ENCODE data around the gene MPDZ.

The MPDZ gene

DNA sequence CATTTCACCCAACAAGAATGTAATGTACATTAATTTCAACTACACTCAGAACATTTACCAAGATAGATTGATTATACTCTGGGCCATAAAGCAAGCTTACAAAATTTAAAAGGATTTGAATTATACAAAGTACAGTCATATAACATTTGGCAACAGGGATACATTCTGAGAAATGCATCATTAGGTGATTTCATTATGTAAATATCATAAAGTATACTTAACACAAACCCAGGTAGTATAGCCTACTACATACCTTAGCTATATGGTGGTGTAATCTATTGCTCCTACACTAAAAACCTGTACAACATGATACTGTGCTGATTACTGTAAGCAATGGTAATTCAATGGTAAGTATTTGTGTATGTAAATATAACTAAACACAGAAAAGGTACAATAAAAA, 202.9 kb downstream of the MPDZ start:
- no peak for DNase-seq

DNA sequence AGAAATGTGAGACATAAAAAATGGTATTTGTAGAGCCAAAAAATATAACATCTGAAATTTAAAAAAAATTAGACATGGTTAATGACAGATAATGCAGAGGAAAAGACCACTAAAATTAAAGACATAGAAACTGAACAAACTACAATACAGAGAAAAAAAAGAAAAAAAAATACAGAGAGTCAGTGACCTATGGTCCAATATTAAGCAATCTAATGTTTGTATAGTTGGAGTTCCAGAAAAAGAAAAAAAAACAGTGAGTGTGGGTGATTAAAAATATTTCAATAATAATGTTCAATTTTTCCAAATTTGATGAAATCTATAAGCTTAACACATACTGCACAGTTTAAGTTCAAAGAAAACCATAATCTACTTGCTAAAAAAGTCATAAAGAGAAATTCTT, 207.6 kb downstream of the MPDZ start:
- no peak for DNase-seq

DNA sequence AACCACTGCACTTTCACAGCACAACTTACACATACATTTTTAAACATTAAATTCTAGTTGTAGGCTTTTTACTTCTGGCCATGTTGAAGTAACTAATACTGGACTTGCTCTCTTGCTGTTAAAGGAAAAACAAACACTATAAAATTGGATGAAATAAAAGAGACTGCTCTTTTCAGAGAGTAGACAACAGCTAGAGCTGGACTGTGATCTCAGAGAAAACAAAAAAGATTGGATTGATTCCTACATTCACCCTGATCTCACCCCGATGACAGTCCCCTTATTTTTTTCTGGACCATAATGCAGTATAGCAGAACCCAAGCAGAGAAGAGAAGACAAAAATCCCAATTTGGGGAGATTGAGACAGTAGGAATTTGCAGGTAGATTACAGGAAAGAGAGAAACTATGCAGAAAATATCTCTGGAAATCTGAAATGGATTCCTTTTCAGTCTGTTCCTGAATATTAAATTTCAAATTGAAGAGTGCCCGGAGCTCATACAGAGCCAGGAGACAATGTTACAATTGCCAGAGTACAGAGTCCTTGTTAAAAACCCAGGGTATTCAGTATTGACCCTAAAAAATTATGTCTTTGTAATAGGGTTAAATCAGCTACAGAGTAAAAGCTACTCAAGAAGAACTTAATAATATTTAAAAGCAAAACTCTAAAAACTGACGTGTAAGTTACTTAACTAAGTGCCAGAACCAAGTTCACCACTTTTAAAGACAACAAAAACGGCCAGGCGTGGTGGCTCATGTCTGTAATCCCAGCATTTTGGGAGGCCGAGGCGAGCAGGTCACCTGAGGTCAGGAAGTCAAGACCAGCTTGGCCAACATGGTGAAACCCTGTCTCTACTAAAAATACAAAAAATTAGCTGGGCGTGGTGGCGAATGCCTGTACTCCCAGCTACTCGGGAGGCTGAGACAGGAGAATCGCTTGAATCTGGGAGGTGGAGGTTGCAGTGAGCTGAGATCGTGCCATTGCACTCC, 208.6 kb downstream of the MPDZ start:
- DNase-seq = no peak

DNA sequence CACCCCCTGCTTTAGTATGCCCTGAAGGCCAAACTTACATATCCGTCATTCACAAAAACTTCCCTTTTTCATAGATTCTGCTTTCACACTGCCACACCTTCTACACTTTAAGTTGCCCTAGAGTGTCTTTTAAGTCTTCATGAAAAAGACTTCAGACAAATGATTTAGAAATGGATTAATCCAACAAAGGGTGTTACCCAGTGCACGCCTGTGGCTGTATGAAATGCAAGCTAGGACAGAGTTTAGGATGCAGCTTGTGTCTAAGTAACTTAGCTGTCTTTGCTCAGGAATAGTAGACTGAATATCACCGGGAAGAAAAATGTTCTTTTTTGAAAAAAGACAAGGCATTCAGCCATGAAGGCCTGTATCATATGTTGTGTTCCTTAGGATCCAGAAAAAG, 210.0 kb downstream of the MPDZ start:
- no peak for DNase-seq

DNA sequence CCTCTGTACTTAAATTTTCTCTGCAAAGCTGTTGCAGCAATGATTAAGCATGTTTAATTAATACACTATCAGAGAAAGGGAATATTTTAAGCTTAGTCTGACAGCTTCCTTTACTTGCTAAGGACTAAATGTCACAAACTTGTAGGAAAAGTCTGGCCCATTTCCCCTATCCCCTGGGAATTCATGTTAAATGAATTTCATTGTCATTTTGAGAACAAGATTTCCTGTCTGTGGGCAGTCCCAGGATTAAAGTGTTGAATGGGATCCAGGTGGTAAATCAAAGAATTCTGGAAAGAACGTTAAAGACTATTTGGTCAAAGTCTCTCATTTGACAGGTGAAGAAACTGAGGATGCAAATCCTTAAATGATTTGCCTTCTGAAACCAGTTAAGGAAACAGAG, 214.8 kb downstream of the MPDZ start:
- DNase-seq = no peak

DNA sequence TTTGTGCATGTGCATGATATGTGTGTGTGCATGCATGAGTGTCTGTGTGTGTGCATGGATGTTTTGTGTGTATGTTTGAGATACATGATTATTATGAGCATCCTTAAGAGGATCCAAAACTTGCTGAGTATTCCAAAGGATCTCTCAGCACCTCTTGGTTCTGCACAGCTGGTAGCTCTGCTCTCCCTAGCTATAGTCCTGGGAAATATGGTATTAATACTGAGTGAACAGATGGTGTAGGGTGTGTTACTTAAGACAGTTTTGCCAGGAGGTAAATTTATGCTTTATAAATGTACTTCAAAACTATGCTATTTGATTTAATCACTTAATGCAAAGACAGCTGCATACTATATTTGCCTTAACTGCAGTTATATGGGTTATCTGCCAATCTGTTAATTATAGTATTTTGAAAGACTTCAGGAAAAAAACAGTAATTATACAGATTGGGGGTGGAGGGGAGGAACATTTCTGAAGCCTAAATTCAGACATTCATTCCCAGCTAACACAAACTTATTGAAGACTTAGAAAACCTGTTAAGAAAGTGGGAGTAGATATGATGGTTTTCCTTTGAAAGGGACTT, 215.5 kb downstream of the MPDZ start:
- DNase-seq = no peak

DNA sequence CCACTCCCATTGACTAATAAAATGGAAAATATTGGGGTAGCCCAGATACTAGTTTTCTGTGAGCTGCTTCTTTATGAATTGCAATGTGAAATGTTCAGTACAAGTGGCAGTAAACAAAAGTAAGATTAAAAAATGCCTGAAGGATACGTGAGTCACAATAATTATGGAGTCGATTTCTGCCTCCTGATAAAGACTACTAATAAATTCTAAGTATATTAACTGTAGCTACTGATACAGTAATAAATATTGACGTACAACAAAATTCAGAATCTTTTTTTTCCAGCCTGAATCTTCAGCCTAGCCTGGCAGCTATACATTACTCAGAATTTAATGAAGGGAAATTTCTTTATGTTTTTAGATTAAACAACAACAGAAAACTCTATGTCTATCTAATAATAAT, 218.1 kb downstream of the MPDZ start:
- no peak for DNase-seq

Data from EL (cell line).